Loucy (cell line): ENCODE results near the gene POLD3.

Experiments
- CTCF ChIP-seq: fragments of 200-600 bp; sonication (generic); conservative IDR thresholded peaks from 2 replicates; pipeline ENCODE4 v1.5.1; 2014; ENCODE audit warnings: mild to moderate bottlenecking, antibody characterized with exemption, low read length
- EZH2phosphoT487 ChIP-seq: fragments of 200-600 bp; IDR thresholded peaks from 2 replicates; pipeline ENCODE4 v1.6.1; 2018; ENCODE audit warnings: antibody characterized with exemption, mild to moderate bottlenecking, moderate library complexity, borderline replicate concordance

- TF ChIP-seq CTCF, result no peak
- no peak for TF ChIP-seq EZH2phosphoT487
Measured at GRCh38 chr11:74663315-74663714, 70.9 kb downstream of the POLD3 start.
